ENCODE data around the gene CDHR1. TPM values are rescaled to one million over a fixed set of nuclear protein-coding genes. Genes with fewer than 3 reads are reported as not detected.
A peak's percentile ranks its signal among the peaks of the same experiment; 100 is the strongest.

CDHR1 gene
- total and polyA plus RNA-seq, 7 donors, result 0.03 to 0.37 TPM; not detected in 5

- Histone ChIP-seq H3K27ac (no peak overlapping the region), H3K4me3 (no peak overlapping the region), H3K9me3 (no peaks in the 10 kb centered on the region), H3K36me3 (ENCODE audit: insufficient read depth in 1 of 2, low read depth in 1 of 2) (no peaks in the 10 kb centered on the region), H3K27me3 (ENCODE audit: insufficient read depth in 3 of 3, low read length in 2 of 3) (peaks cover 0 to 15% (median 9%) of the 10 kb centered on the region in 3 donors), H3K4me1 (no peaks in the 10 kb centered on the region)
- TF ChIP-seq, protein P1, sequence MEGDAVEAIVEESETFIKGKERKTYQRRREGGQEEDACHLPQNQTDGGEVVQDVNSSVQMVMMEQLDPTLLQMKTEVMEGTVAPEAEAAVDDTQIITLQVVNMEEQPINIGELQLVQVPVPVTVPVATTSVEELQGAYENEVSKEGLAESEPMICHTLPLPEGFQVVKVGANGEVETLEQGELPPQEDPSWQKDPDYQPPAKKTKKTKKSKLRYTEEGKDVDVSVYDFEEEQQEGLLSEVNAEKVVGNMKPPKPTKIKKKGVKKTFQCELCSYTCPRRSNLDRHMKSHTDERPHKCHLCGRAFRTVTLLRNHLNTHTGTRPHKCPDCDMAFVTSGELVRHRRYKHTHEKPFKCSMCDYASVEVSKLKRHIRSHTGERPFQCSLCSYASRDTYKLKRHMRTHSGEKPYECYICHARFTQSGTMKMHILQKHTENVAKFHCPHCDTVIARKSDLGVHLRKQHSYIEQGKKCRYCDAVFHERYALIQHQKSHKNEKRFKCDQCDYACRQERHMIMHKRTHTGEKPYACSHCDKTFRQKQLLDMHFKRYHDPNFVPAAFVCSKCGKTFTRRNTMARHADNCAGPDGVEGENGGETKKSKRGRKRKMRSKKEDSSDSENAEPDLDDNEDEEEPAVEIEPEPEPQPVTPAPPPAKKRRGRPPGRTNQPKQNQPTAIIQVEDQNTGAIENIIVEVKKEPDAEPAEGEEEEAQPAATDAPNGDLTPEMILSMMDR (IDR thresholded peaks at IDR 0.05), result peak; percentile 30
- ATAC-seq, result peak in 1 of 4 donors; percentile 55
- intact Hi-C loops (cut with DNase I), result no loop called here
- peak; percentile 50 to 76 for DNase-seq
- 24 to 35% (median 31%) methylated on average over 35 of the region's 35 CpGs for WGBS, 3 donors
These were observed 62.4 kb downstream of the CDHR1 start for GRCh38 chr10:84256510-84257342.

GRCh38 chr10:84257343-84258020, 63.1 kb downstream of the CDHR1 start:
- Histone ChIP-seq H3K36me3 (ENCODE audit: insufficient read depth in 1 of 2, low read depth in 1 of 2) (no peaks in the 10 kb centered on the region), H3K27me3 (ENCODE audit: insufficient read depth in 3 of 3, low read length in 2 of 3) (peaks cover 0 to 15% (median 9%) of the 10 kb centered on the region in 3 donors), H3K9me3 (no peaks in the 10 kb centered on the region), H3K4me3 (no peak overlapping the region), H3K27ac (no peak overlapping the region), H3K4me1 (no peaks in the 10 kb centered on the region)
- TF ChIP-seq, protein P1 (IDR thresholded peaks at IDR 0.05), result no peak
- no peak for DNase-seq
- intact Hi-C loops (cut with DNase I), result no loop called here
- no peak for ATAC-seq
- WGBS, 3 donors, result 67 to 78% (median 77%) methylated on average over 15 of the region's 15 CpGs

- WGBS, 3 donors, result 75 to 79% (median 78%) methylated on average over 7 of the region's 7 CpGs
- ATAC-seq, result no peak
- intact Hi-C loops (cut with DNase I), result no loop called here
- H3K27ac ChIP-seq, result no peak overlapping the region
- no peaks in the 10 kb centered on the region for H3K9me3 ChIP-seq
- DNase-seq, result no peak
- H3K4me3 ChIP-seq, result no peak overlapping the region
- H3K36me3 ChIP-seq (ENCODE audit: insufficient read depth in 1 of 2, low read depth in 1 of 2), result no peaks in the 10 kb centered on the region
- no peaks in the 10 kb centered on the region for H3K4me1 ChIP-seq
- TF ChIP-seq, protein P1 (IDR thresholded peaks at IDR 0.05), result no peak
- H3K27me3 ChIP-seq (ENCODE audit: insufficient read depth in 3 of 3, low read length in 2 of 3), result peaks cover 0 to 15% (median 9%) of the 10 kb centered on the region in 3 donors
These were observed 63.8 kb downstream of the CDHR1 start for GRCh38 chr10:84258034-84258695.

DNA sequence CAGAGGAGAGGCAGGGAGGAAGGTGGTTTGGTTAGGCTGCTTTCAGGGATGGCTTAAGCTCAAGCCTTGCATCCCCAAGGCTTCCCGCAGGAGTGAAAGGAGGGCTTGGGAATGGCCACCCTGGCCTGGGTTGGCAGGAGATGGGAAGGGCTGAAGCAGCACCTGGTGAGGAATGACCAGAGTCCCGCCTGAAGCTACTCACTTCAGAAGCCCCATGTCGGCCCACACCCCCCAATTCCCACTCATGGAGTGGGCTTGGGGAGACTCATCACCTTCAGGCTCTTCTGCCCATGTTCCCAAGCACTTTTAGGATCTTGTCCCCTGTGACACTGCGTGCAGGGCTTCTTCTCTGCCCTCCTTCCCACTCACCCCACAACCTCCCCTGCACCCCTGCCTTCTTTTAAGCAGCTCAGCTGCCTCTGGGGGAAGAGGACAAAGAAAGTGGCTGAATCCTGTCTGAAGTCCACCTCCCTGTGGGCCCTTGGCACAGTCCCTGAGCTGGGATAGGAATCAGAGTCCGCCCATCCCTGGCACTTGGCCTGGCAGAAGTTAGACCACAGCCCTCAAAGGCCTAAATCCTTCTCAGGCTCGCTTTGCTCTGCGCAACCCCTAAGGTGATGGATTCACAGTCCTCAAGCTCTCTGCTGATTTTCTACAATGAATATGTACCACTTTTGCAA, 67.0 kb downstream of the CDHR1 start:
- no peak for ATAC-seq
- Histone ChIP-seq H3K27me3 (ENCODE audit: insufficient read depth in 3 of 3, low read length in 2 of 3) (peaks cover 0 to 15% (median 7%) of the 10 kb centered on the region in 3 donors), H3K36me3 (ENCODE audit: insufficient read depth in 1 of 2, low read depth in 1 of 2) (no peaks in the 10 kb centered on the region), H3K27ac (no peak overlapping the region), H3K9me3 (no peaks in the 10 kb centered on the region), H3K4me3 (no peak overlapping the region), H3K4me1 (no peaks in the 10 kb centered on the region)
- intact Hi-C loops (cut with DNase I), result loop anchor here in 1 of 2 donors (10.0 kb wide), 1 partner anchor 113 kb away; no protein-coding TSS in a partner anchor
- DNase-seq, result no peak
- TF ChIP-seq, protein P1 (IDR thresholded peaks at IDR 0.05), result no peak
- WGBS, 3 donors, result 73 to 88% (median 76%) methylated on average over 6 to 7 of the region's 7 CpGs
